ENCODE measurements around the gene RNASEH2C.
"Not testable (repeated sequence)": the region's sequence is repeated elsewhere in the genome, so short reads cannot be mapped to it uniquely, and the experiment has no call there.

RNASEH2C gene

DNA sequence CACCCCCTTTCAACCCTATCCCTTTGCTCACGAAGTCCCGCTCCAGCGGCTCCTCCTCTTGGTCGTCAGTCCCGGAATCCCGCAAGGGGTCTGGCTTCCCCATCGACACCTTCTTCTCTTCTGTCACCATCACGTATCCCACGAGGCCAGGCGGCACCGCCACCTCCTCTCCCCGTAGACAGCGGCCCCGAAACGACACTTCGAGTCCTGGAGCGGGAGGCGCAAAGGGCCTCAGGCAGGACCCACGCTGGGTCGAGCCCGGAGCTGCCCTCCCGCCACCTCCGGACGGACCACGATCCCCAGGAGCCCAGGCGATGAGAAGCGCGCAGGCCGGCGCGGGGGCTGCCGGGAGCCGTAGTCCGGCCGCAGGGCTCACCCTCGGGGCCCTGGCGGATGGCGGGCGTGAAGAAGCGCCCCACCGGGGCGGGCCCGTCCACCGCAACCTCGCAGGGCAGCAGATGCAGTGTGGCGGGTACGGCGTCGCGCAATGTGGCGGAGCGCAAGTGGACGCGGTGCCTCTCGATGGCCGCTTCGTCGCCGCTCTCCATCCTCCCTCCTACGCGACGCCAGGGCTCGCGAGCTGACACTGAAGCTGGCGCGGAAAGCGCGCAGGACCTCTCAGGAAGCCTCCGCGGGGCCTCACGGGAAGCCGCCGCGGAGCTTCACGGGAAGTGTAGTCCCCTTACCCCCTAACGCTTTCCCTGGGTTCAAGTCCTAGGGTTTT lies at the start of gene RNASEH2C:
TSS of gene RNASEH2C (minus strand) at position 588 of the 724 bp plus-strand sequence. CDS start at position 548, 40 bp downstream.
- peak; percentile 69 for DNase-seq

DNA sequence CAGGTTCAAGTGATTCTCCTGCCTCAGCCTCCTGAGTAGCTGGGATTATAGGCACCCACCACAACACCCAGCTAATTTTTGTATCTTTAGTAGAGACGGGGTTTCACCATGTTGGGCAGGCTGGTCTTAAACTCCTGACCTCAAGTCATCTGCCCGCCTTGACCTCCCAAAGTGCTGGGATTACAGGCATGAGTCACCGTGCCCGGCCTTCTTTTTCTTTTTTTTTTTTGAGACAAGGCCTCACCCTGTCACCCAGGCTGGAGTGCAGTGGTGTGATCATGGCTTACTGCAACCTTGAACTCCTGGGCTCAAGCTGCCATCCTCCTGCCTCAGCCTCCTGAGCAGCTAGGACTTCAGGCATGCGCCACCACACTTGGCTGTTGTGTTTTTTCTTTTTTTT lies 47.2 kb upstream of the RNASEH2C start:
- DNase-seq = not testable (repeated sequence)

DNA sequence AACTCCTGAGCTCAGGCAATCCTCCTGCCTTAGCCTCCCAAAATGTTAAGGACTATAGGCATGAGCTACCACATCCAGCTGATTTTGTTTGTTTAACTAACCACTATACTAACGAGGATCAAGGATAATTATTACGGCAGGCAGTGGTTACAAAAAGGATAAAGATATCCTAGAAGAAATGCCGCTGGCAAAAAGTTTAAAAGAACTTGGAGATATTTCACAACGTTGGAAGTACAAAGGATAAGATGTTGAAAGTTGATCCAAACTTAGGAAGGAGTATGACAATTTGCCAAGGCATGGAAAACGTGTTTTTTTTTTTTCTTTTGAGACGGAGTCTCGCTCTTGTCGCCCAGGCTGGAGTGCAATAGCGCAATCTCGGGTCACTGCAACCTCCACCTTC lies 46.8 kb upstream of the RNASEH2C start:
- no peak for DNase-seq

DNA sequence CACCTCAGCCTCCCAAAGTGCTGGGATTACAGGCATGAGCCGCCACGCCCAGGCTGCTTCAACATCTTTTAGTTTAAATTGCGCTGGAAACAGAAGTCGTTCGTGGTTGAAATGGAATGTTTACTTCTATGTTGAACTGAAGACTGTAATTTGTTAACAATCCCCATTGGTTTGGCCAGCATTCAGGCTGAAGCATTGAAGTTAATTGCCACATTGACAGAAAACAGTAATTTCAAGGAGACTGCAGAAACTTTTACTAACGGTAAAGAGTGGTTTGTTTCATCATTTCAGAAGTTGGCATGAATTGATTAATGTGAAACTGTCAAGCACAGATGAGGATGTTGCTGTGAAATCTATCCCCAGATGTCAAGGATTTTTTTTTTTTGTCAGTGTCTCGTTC lies 45.9 kb upstream of the RNASEH2C start:
- no peak for DNase-seq

DNA sequence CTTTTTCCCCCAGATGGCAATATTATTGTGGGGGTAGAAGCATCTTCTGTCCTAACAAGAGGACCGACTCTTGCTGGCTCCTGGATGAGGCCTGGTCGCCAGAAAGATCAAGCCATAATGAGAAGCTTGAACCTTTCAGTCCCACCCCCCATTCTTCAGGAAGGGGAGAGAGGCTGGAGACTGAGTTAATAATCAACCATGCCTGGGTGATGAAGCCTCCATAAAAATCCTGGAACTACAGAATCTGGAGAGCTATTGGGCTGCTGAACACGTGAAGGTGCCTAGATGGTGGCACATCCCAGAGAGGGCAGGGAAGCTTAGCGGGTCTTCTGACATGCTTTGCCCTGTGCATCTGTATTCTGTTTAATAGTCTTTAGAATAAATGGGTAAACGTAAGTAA lies 43.8 kb upstream of the RNASEH2C start:
- DNase-seq = no peak

DNA sequence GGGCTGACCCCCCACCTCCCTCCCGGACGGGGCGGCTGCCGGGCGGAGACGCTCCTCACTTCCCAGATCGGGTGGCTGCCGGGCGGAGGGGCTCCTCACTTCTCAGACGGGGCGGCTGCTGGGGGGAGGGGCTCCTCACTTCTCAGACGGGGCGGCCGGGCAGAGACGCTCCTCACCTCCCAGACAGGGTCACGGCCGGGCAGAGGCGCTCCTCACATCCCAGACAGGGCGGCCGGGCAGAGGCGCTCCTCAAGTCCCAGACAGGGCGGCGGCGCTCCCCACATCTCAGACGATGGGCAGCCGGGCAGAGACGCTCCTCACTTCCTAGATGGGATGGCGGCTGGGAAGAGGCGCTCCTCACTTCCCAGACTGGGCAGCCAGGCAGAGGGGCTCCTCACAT lies 42.2 kb upstream of the RNASEH2C start:
- DNase-seq = not testable (repeated sequence)

DNA sequence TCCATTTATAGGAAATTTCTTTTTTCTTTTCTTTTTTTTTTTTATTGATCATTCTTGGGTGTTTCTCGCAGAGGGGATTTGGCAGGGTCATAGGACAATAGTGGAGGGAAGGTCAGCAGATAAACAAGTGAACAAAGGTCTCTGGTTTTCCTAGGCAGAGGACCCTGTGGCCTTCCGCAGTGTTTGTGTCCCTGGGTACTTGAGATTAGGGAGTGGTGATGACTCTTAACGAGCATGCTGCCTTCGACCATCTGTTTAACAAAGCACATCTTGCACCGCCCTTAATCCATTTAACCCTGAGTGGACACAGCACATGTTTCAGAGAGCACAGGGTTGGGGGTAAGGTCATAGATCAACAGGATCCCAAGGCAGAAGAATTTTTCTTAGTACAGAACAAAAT lies 41.6 kb upstream of the RNASEH2C start:
- not testable (repeated sequence) for DNase-seq

DNA sequence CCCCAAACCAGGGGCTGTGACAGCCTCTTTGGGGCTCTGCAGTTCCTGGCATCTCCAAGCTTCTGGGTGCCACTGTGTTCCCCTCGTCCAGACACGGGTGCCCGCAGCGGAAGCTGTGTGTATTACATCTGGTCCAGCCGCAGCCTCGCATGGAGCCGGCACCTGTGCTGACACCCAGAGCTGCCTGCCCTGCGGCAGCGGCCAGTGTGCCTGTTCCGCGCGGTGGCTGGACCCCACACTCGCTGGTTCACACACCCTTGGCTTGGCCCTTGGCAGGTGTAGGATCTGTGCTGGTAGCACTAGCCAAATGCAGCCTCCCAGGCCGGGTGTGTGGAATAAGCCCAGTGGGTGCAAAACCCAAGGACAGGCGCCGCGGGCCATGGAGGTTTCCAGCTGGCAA lies 24.5 kb upstream of the RNASEH2C start:
- no peak for DNase-seq

DNA sequence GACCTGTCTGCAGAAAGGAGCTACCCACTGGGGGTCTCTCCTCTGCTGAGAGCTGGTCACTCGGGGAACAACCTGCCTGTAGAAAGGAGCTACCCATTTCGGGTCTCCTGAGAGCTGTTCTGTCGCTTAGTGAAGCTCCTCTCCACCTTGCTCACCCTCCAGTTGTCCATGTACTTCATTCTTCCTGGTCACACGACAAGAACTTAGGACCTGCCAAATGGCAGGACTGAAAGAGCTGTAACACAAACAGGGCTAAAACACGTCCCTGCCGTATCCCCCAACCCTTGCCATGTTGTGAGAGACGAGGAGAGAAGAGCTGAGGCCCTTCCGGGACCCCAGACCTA lies 24.1 kb upstream of the RNASEH2C start:
- no peak for DNase-seq

DNA sequence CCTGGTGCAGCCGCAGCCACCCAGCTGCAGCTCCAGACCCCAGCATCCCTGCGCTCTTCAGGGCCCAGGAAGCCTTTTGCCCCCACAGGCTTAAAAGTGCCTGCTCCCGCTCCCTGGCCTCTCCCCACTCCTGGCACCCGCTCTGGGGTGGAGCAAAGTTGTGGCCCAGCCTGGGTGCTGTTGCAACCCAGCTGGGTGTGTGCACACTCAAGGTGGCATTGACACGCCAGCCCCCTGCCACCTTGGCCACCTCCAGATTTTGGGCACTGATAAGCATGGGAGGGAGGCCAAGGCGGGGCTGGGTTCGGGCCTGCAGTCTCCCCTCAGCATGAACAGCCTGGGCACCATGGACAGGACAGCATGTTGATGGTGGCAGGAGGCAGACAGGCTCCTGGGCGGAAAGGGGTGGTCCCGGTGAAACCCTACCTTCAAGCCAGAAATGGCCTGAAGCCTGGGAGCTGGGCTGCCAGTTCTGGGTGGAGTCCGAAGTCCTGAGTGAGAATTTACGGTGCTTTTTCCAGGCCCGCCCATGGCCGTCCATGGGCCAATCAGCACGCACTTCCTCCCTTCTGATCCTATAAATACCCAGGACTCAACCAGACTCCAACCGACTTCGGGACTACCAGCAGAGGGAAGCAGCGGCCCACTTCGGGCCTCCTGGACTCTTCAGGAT lies 23.6 kb upstream of the RNASEH2C start:
- no peak for DNase-seq

DNA sequence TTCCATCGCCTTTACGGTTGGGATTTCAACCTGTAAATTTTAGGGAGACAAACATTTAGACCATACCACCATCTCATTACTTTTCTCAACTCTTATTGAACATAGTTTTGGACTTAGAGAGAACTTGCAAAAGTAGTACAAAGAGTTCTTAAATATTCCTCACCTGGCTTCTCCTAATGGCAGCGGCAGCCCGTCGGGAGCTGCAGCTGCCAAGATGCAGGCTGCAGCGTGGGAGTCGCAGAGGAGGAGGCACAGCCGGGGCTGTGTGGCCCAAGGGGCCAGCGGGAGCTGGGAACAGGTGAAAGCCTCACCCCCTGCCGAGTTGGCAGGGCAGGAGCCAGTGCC lies 23.1 kb upstream of the RNASEH2C start:
- DNase-seq = no peak

DNA sequence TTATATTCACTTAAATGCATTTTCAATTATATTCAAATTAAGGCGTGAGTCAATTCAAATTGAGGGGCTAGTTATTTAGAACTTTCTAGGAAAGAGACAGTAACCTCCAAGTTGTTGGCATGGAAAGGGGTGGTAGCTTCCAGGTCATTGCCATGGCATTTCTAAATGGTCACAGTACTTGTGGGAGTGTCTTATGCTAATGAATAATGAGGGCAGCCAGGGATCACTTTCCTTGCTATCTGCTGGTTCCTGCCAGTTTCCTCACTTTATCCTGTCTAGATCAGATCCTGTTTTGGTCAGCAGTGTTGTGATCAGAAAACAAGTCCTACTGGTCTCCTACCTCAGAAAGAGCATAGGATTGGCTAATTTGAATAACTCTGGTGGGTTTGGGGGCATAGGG lies 21.8 kb upstream of the RNASEH2C start:
- DNase-seq = no peak

DNA sequence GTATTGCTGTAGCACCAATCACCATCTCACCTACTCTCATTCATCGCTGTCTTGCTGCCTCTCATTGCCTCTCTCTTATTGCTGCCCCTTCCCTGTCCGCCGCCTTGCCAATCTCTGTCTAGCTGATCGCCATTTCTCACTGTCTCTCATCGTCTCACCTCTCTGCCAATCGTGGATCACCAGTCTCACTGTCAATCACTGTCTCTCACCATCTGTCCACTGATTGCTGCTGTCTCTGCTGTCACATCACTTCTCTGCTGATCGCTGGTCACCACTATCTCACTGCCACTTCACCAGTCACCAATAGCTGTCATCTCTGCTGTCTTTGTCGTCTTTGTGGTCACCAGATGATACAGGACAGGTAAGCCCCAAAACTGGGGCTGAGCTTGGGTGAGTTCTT lies 20.6 kb upstream of the RNASEH2C start:
- no peak for DNase-seq

DNA sequence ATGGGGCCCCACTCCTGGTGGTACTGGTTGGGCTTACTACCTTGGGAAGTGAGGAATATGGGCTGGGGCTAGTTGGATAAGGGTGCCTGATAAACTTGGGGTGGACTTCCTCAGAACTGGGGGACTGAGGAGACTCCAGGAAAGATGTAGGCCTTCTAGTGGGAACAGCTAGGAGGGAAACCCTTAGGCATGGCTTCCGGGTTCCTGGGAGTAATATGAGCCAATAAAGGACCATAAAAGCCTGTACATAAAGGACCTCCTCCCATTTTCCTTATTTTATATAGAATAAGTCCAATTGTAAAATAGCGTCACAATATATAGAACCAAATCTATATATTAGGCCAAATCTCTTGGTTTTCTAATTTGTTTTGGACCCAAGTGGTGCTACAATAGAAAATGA lies 18.4 kb upstream of the RNASEH2C start:
- DNase-seq = no peak

DNA sequence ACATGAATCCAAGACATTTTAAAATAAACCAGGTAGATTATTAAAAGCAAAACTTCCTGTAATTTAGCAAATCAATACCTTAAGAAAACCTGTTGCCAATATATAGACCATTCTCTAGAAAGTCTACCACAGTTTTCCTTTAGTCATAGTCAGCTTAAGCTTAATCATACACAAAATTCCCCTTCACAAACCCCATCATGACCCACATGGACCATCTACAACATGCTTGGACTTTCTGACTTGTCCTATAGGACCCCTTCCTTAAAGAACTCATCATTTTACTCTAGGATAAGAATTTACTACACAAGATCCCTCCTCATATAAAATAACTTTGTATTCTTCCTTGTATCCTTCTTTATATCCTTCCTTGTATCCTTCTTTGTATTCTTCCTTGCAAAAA lies 16.2 kb upstream of the RNASEH2C start:
- DNase-seq = no peak

DNA sequence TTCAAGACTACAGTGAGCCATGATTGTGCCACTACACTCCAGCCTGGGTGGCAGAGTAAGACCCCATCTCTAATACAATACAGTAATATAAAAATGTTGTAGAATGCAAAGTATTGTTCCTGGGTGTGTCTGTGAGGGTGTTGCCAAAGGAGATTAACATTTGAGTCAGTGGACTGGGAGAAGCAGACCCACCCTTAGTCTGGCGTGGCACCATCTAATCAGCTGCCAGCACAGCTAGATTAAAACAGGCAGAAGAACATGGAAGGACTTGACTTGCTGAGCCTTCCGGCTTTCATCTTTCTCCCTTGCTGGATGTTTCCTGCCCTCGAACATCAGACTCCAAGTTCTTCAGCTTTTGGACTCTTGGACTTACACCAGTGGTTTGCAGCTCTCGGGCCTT lies 14.5 kb upstream of the RNASEH2C start:
- DNase-seq = not testable (repeated sequence)

DNA sequence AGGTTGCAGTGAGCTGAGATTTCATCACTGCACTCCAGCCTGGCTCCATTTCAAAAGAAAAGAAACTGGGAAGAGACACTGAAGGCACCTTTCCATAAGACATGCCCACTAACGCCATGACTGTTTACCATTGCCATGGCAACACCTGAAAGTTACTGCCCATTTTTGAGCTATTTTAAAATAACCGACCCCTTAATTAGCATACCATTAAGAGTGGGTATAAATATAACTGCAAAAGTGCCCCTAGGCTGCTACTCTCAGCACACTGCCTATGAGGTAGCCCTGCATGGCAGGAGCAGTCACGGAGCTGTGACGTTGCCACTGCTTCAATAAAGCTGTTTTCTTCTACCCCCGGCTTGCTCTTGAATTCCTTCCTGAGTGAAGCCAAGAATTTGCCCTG lies 9.9 kb upstream of the RNASEH2C start:
- no peak for DNase-seq

DNA sequence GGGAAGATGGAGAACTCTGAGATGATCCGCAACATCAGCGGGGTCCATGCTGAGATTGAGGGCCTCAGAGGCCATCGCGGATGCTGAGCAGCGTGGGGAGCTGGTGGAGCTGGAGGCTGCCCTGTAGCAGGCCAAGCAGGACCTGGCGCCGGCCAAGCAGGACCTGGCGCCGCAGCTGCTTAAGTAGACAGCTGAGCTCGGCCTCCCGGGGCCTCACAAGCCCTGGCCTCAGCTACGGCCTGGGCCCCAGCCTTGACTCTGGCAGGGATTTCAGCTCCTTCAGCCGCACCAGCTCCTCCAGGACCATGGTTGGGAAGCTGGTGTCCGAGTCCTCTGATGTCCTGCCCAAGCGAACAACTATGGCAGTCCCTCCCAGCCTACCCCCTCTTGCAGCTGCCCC lies 7.3 kb upstream of the RNASEH2C start:
- no peak for DNase-seq

DNA sequence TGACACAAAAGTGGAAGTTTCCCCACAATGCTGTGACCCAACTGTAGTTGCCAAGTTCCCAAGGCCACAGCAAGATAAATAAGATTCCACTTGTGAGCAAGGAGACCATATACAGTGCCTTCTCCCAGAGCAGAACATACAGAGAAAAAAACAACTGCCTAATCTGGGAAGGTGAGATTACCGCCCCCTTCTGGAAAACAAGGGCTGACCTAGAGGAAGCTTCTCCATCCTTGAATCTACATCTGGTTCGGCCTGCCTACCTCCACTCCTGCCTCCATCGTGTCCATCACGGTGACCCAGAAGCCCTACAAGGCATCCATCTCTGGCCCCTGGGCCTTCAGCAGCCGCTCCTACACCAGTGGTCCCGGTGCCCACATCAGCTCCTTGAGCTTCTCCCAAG lies 6.1 kb upstream of the RNASEH2C start:
- DNase-seq = no peak

DNA sequence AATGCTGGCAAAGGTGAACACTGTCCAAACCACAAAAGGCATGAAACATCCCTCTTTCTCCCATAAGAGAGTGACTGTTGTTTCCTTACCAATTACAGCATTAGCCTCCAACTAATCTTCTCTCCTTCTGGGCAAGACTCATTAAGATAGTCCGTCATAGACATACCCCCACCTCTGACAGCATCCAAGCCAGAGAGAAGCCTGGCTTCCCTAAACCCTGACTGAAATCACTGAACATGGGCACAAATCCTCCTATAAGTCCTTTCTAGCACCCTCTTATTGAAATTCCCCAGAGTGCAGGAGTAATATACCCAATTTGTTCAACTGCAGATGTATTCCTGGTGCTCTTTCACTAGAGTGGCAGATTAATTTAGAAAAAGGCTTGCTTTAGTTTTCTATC lies 1.7 kb upstream of the RNASEH2C start:
- DNase-seq = no peak

DNA sequence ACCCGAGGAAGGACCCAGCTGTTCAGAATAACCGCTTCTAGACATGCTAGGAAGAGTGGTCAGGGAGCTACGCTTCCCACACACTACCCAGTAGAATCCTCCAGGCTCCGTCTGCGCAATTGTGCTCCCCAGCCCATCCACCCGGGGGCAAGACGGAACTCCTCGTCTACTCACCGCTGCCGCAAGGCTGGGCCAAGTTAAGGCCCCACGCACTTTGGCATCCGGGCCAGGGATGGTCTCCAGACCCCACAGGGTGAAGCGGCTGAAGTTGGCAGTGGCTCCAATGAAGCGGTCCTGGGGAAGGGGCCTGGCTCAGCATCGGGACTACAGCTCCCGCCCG lies 757 bp downstream of the RNASEH2C start:
- DNase-seq = no peak

DNA sequence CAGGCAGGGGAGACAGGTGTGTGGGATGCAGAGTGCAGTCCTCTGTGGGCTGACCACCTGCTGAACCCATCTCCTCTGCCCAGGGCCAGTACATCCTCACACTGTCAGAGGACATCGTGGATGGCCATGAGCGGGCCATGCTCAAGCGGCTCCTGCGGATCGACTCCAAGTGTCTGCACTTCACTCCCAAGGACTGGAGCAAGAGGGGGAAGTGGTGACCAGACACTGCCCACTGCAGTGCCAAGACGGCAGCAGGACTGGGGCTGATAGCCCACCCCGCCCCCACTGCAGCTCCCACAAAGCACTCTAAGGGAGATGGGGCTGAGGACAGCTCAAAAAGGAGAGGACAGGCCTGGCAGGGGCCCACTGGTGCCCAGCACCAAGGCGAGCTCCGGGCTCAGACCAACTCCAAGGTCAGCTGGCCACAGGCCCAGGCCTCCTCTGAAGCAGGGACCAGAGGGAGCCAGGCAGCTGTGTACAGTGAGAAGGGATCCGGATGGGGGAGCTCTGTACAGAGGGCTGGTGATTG lies 1.6 kb downstream of the RNASEH2C start:
- DNase-seq = no peak

DNA sequence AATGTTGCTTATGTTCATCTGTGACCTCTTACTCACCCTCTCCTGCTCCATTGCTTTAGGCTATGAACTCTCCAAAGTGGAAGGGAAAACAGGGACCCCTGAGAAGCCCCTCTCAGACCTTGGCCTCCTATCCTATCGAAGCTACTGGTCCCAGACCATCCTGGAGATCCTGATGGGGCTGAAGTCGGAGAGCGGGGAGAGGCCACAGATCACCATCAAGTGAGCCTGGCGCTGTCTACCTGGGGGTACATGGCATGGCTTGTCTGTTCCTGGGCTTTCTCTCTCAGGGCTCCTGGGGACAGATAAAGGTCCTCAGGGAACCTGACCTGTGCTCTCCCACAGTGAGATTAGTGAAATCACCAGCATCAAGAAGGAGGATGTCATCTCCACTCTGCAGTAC lies 2.1 kb downstream of the RNASEH2C start:
- no peak for DNase-seq

DNA sequence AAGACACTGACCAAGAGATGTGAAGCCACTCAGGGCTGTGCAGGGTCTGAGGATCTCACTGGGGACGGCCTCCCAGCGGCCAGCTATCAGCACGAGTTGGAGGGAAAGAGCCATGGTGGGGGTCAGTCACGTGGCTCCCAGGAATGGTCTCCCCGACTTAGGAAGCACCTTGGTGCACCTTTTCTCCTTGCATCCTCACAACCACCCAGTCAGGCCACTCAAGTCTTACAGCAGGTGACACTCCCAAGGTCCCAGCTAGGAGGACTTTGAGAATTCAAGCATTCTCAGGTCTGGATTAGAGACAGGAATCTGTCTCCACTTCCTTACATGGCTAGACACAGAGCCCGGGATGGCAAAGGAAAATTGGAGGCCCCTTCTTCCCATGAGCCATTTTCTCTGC lies 2.7 kb downstream of the RNASEH2C start:
- no peak for DNase-seq

All from activated gamma-delta T cell treated with Interleukin-2 at 50 U/mL for 16 hours (primary cell).